GM18870 (cell line): ENCODE results near the gene TFR2.
"Not testable (repeated sequence)": the region's sequence is repeated elsewhere in the genome, so short reads cannot be mapped to it uniquely, and the experiment has no call there.

Experiments
- ATAC-seq: cut with Tn5 transposase; IDR thresholded peaks from one replicate; pipeline ENCODE4 v1.9.1; 2021; ENCODE audit warnings: moderate library complexity; ENCODE audit not compliant: unreplicated experiment

The TFR2 gene

DNA sequence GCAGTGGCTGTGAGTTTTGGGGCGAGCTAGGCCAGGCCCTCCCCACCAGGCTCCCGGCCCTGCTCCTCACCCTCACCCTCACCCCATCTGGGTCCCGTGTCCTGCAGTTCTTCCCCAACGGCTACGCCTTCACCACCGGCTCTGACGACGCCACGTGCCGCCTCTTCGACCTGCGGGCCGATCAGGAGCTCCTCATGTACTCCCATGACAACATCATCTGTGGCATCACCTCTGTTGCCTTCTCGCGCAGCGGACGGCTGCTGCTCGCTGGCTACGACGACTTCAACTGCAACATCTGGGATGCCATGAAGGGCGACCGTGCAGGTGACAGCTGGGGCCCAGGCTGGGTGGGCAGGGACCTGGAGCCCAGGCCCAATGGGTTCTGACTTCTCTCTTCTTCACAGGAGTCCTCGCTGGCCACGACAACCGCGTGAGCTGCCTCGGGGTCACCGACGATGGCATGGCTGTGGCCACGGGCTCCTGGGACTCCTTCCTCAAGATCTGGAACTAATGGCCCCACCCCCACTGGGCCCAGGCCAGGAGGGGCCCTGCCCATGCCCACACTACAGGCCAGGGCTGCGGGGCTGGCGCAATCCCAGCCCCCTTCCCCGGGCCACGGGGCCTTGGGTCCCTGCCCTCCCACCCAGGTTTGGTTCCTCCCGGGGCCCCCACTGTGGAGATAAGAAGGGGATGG, 37.1 kb upstream of the TFR2 start:
- no peak for ATAC-seq

DNA sequence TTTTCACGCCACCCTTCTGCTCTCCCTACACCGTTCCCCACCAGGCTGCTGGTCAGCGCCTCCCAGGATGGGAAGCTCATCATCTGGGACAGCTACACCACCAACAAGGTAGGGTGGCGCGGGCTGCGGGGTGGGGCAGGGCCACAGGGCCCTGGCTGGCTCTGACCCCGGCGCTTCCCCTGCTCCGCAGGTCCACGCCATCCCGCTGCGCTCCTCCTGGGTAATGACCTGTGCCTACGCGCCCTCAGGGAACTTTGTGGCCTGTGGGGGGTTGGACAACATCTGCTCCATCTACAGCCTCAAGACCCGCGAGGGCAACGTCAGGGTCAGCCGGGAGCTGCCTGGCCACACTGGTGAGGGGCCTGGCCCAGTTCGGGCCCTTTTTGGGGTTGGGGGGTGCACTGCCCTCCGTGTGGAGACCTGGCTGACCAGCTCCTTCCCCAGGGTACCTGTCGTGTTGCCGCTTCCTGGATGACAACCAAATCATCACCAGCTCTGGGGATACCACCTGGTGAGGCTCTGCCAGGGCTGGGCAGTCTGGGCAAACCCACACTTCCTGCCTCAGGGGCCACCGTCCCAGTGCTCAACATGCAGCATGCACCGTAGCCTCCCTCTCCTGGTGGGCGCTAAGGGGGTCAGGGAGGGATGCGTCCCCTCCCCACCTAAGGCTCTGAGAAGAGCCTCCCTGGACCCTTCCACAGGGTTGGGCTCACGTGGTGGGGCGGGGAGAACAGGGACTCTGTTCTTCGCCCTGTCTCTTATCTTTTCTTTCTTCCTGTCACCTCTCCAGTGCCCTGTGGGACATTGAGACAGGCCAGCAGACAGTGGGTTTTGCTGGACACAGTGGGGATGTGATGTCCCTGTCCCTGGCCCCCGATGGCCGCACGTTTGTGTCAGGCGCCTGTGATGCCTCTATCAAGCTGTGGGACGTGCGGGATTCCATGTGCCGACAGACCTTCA, 36.2 kb upstream of the TFR2 start:
- no peak for ATAC-seq

DNA sequence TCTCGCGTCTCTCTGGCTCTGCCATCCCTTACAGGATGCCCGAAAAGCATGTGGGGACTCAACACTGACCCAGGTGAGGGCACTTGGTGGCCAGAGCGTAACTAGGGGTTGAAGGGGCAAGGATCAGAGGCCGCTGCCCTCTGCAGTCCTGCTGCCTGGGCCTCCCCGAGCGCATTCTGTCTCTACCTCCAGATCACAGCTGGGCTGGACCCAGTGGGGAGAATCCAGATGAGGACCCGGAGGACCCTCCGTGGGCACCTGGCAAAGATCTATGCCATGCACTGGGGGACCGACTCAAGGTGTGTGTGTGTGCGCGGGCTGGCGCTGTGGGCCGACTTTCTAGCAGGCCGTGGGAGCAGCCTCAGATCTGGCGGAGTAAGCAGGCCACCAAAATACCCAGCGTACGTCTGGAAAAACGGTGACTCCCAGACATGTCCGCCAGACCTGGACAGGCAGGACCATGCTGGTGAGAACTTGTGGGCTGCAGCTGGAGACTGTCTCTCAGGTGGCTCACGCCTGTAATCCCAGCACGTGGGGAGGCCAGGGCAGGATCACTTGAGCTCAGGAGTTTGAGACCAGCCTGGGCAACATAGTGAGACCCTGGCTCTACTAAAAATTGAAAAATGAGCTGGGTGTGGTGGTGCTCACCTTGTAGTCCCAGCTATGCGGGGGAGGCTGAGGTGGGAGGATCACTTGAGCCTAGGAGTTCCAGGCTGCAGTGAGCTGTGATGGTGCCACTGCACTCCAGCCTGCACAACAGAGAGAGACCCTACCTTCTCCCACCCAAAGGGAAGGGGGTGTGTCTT, 35.4 kb upstream of the TFR2 start:
- ATAC-seq = no peak

DNA sequence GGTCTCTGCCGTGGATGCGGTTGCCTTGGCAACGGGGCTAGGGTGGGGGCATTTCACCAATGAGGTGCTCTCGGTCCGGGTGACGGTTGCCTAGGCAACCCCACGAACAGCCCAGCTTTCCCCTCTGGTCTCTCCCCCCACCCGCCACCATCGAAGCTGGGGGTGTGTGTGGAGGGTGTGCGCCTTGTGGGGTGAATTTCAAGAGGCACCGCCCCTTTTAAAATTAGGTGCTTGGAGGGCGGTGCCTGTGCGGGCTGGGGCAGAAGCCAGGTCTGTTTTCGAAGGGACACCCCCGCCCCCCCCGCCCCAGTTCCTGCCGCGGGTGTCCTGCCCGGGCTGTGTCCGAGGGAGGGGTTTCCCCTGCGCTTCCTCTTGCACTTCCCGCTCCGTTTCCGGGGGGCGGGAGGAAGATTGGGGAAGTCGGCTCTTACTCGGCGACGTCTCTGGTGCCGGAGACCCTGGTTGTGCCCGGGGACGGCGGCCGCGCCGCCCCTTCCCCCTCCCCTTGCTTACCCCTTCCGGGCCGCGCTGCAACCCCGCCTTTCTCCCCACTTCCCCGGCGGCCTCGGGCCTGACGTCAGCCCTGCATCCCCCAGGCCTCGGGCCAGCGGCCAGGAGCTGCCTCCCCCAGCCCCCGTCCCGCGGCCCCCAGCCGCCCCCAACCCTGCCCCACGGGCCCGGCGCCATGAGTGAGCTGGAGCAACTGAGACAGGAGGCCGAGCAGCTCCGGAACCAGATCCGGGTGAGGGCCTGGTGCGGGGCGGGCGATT, 34.4 kb upstream of the TFR2 start:
- no peak for ATAC-seq

DNA sequence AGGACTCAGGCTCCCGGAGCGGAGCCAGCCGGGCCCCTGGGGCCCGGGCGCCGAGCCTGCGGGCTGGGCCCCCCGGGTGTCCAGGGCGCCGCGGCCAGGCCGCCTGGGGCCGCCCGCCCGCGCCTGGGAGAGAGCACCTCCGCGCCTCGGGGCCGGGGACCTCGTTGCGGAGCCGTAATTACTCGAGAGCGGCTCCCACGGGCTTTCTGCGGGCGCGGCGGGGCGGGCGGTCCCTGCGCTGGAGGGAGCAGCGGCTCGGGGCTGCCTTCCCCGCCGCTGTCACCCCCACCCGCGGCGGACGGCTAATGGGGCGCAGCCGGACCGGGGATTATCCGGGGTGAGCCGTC, 33.7 kb upstream of the TFR2 start:
- no peak for ATAC-seq

DNA sequence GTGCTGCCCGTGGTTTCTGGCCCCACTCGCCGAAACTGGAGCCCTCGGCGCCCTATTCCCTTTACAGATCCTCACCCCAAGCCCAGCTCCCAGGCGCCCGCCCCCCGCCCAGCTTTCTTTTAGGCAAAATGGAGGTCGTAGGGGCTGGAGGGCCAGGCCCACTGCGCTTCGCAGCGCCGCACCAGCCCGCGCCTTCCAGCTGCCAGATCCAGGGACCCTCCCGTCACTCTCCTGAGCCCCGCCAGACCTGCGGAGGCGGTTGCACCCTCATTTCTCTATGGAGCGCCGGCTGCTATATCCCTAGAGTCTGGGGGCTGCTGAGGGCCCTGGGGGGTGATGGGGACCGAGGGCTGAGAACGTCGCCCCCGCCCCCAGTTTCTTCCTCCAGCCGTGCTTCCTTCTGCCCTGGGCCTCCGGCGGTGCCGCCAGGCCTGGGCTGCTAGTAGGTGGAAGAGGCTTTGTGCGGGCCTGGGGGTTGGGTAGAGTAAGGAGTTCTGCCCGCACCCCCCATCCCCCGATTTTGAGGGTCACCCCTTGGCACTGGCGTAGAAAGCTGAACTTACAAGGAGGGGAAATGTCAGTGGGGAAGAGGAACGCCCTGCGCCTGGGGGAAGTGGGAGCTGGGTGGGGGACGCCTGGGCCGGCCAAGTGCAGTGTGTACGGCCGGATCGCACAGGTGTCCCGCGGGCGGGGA, 33.2 kb upstream of the TFR2 start:
- ATAC-seq = no peak

DNA sequence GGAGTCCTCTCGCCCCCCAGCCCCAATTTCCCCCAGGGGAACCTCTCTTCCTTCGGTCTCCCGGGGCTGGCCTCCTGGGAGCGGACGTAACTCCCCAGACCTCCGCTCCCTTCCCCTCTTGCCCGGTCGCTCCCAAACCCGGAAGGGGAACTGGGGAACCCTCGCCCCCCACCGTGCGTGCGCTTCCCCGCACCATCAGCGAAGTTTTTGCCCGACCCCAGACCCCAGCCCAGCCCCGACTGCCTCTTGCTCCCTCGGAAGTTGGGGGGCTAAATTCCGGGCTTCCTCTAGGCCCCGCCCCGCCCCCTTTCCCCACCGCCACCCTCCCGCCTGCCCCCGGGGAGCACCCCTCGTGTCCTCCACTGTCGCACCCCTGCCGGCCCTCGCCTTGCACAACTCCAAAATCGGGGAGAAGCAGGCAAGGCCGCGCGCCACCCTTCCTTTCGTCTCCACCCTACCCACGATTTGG, 32.6 kb upstream of the TFR2 start:
- ATAC-seq = no peak

DNA sequence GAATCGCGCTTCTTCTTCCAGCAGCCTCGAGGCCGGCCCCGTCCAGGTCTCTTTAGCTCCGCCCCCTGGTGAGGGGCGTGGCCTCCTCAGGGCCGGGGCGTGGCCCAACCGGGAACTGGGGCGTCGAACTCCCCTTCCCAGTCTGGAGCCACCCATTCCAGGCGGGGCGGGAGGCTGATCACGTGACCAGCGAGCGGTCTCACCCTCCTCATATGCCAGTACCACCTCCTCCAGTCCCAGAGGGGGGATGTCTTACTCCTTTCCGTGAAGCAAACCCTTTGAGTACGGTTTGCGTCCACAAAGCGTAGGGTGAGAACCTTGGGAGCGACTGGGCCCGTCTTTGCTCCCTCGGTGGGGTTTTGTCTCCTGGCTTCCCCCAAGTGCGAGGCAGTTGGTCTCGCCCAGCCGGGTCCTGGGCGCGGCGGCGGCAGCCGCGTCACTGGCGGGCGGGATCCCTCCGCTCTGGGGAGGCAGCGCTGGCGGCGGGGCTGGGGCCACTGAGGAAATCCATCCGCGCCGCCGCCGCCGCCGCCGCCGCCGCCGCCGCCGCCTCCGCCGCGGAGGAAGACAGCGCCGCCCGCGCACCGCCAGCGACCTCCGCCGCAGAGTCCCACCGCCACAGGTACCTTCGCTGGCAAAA, 32.1 kb upstream of the TFR2 start, which contains the start of gene GNB2:
Gene GNB2 (plus strand): TSS at position 439 of the 640 bp plus-strand sequence. CDS start 2,526 bp downstream, outside the sequence.
- peak; percentile 67 for ATAC-seq

DNA sequence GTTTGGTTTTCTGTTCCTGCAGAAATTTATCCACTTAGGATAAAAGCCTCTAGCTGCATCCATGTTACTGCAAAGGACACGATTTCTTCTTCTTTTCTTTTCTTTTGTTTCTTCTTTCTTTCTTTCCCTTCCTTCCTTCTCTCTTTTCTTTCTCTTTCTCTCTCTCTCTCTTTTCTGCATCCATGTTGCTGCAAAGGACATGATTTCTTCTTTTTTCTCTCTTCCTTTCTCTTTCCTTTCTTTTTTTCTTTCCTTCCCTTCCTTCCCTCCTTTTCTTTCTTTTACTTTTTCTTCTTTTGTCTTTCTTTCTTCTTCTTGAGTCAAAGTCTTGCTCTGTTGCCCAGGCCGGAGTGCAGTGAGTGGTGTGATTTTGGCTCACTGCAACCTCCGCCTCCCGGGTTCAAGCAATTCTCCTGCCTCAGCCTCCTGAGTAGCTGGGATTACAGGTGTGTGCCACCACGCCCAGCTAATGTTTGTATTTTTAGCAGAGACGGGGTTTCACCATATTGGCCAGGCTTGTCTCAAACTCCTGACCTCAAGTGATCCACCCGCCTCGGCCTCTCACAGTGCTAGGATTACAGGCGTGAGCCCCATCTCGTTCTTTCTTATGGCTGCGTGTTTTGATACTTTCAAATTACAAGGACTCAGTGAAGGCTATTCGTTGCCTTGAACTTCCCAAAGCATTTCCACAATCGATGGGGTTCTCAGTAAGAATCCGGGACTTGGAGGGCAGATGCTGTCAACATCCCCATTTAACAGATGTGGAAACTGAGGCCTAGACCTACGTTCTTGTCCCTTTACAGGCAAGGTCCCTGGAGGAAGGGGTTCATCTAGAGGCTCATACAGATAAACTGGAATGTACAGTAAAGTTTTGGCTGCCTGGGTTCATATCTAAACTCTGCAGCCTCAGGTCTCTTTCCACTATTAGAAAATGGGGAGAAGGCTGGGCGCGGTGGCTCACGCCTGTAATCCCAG, 30.3 kb upstream of the TFR2 start:
- no peak for ATAC-seq

DNA sequence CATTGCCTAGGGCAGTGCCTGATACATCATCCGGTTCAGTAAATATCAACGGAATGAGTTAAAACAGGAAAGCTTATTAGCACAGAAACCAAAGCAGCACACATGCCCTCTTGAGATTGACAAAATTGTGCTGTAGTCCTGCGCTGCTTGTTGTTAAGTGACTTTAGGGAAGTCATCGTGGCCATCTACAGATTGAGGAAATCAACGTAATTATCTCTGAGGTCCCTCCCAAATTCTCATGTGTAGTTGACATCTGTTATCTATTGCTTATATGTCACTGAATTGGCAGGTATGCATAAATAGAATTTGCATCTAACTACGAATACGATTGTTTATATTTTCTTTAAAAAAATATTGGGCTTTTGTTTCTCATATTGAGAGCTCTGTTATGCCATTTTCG, 28.7 kb upstream of the TFR2 start:
- no peak for ATAC-seq

DNA sequence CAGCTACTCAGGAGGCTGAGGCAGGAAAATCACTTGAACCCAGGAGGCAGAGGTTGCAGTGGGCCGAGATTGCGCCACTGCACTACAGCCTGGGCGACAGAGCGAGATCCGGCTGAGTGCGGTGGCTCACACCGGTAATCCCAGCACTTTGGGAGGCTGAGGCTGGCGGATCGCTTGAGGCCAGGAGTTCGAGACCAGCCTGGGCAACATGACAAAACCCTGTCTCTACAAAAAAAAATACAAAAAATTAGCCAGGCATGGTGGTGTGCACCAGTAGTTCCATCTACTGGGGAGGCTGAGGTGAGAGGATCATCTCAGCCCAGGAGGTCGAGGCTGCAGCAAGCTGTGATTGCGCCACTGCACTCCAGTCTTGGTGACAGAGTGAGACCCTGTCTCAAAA, 27.8 kb upstream of the TFR2 start:
- ATAC-seq = not testable (repeated sequence)

DNA sequence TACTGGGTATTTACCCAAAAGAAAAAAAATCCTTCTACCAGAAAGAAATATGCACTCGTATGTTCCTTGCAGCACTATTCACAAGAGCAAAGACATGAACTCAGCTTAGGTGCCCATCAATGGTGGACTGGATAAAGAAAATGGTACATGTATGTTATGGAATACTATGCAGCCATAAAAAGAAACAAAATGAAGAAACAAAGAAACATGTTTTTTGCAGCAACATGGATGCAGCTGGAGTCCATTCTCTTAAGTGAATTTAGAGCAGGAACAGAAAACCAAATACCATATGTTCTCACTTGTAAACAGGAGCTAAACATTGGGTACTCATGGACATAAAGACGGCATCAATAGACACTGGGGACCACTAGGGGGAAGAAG, 26.7 kb upstream of the TFR2 start:
- ATAC-seq = no peak

DNA sequence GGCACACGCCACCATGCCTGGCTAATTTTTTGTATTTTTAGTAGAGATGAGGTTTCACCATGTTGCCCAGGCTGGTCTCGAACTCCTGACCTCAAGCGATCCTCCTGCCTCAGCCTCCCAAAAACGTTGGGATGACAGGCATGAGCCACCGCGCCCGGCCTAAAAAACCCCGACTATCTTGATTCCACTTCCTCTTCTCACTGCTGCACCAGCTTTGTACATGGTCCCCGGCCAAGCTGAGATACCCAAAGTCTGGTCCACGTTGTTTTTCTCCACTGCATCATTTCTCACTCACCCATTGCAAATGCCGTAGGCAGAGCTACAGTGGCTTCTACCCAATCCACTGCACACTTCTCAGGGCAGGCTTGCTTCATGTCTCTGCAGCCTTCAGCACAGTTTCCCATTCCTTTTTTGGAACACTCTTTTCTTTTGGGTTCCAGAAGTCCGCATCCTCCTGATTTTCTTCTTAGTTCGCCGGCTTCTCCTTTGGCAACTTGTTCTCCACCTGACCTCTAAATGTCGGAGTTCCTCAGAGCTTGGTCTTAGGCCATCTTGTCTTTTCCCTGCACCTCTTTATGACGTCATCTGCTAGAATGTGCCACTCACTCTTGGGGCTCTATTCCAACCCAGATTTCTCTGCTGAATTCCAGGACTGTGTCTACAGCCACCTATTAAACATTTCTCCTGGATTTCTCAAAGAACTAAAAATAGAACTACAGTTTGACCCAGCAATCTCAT, 26.1 kb upstream of the TFR2 start:
- no peak for ATAC-seq

DNA sequence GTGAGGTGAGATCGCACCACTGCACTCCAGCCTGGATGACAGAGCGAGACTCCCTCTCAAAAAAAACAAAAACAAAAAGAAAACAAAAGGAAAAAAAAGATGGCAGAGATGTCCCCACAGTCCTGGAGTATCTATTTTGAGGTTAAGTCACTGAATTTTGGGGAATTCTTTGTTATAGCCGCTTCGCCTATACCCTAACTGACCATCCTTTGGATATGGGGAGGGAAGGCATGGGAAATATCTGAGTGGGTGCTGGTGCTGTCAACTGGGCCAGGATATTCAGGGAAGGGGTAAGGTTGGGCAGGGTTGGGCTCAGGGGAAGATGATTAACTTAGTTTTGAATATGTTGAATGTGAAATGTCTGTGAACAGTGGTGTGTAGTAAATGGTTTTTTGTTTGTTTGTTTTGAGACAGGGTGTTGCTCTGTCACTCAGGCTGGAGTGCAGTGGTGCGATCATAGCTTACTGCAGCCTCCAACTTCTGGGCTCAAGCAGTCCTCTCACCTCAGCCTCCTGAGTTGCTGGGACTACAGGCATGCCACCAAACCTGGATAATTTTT, 23.9 kb upstream of the TFR2 start:
- ATAC-seq = no peak

DNA sequence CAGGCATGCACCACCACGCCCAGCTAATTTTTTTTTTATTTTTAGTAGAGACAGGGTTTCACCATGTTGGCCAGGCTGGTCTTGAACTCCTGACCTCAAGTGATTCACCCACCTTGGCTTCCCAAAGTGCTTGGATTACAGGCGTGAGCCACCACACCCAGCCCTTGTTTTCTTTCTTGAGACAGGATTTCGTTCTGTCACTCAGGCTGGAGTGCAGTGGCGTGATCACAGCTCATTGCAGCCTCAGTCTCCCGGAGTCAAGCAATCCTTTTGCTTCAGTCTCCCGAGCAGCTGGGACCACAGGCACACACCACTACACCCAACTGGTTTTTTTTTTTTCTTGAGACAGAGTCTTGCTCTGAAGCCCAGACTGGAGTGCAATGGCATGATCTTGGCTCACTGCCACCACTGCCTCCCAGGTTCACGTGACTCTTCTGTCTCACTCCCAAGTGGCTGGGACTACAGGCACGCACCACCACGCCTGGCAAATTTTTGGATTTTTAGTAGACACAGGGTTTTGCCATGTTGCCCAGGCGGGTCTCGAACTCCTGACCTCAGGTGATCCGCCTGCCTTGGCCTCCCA, 20.9 kb upstream of the TFR2 start:
- ATAC-seq = not testable (repeated sequence)

DNA sequence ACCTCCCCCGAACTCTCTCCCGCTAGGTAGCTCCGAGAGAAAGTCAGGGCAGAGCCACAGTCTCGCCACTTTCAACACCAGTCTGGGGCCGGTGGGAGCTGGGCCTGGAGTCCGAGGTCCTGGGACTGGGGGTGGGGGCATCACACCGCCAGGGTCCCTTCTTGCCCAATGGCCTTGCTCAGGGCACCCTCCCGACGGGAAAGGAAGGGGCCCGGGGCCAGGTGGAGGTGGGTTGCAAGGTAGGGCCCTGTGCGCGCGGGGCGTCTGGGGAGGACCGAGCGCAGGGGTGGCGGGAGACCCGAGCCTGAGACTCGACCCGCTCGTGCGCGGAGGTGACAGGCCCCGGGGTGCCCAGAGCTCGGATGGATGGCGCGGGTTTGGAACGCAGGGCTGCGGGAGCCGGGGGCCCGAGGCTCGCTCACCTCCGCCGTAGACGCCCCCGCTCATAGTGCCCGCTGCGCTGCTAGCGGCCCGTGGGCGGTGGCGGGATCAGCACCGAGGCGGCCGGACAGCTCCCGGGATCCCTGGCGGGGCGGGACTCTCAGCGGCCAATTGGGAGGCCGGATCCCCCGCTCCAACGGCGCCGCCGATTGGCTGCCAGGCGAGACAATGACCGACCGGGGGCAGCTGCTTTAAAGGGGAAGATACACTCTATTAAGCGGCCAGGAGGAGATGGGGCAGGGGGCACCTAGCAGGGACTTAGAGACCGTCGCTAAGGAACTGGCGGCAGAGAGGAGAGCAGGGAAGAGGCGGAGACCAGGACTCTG, 14.7 kb upstream of the TFR2 start, which contains the start of gene ACTL6B:
Gene ACTL6B (minus strand): TSS at position 541 of the 767 bp plus-strand sequence. CDS start 94 bp downstream, at position 447.
- no peak for ATAC-seq
